ENCODE results near the gene STX16. TPM values are rescaled to one million over a fixed set of nuclear protein-coding genes. Genes with fewer than 3 reads are reported as not detected.

Gene STX16
- total RNA-seq, 1 experiment from 2014 or later = 41.9 TPM

DNA sequence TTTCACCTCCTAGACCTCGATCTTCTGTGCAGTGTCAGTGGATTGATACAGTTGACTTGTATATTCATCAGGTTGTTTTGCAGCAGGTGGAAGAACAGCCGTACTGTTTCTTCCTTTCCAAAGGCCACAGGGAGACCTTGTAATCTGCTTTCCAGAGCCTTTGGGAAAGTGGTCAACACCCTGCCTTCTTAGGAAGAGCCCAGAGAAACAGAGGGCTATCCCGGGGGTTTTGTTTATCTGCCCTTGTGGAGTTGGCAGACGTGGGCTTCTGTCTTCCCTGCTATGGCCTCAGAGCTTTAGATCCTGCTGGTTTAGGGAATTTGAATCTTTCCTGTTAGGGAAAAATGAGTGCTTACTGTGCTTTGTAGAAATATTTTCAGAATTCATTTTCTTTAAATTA lies 19.6 kb downstream of the STX16 start:
- no peaks in the 10 kb centered on the region for H3K27me3 ChIP-seq (ENCODE audit: control insufficient read depth, insufficient read depth, low read length)
- H3K4me1 ChIP-seq (ENCODE audit: control insufficient read depth, insufficient read depth, low read length) = no peaks in the 10 kb centered on the region
- TF ChIP-seq SIN3A (IDR thresholded peaks at IDR 0.05; ENCODE audit: borderline replicate concordance, insufficient read depth, low read depth, low read length) (no peak), POLR2AphosphoS5 (IDR thresholded peaks at IDR 0.05; ENCODE audit: low read depth, low read length) (no peak), TCF7L2 (IDR thresholded peaks at IDR 0.05; ENCODE audit: low read depth, low read length) (no peak)
- TF ChIP-seq, protein P1, sequence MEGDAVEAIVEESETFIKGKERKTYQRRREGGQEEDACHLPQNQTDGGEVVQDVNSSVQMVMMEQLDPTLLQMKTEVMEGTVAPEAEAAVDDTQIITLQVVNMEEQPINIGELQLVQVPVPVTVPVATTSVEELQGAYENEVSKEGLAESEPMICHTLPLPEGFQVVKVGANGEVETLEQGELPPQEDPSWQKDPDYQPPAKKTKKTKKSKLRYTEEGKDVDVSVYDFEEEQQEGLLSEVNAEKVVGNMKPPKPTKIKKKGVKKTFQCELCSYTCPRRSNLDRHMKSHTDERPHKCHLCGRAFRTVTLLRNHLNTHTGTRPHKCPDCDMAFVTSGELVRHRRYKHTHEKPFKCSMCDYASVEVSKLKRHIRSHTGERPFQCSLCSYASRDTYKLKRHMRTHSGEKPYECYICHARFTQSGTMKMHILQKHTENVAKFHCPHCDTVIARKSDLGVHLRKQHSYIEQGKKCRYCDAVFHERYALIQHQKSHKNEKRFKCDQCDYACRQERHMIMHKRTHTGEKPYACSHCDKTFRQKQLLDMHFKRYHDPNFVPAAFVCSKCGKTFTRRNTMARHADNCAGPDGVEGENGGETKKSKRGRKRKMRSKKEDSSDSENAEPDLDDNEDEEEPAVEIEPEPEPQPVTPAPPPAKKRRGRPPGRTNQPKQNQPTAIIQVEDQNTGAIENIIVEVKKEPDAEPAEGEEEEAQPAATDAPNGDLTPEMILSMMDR (IDR thresholded peaks at IDR 0.05) = no peak
- TF ChIP-seq, protein P2, sequence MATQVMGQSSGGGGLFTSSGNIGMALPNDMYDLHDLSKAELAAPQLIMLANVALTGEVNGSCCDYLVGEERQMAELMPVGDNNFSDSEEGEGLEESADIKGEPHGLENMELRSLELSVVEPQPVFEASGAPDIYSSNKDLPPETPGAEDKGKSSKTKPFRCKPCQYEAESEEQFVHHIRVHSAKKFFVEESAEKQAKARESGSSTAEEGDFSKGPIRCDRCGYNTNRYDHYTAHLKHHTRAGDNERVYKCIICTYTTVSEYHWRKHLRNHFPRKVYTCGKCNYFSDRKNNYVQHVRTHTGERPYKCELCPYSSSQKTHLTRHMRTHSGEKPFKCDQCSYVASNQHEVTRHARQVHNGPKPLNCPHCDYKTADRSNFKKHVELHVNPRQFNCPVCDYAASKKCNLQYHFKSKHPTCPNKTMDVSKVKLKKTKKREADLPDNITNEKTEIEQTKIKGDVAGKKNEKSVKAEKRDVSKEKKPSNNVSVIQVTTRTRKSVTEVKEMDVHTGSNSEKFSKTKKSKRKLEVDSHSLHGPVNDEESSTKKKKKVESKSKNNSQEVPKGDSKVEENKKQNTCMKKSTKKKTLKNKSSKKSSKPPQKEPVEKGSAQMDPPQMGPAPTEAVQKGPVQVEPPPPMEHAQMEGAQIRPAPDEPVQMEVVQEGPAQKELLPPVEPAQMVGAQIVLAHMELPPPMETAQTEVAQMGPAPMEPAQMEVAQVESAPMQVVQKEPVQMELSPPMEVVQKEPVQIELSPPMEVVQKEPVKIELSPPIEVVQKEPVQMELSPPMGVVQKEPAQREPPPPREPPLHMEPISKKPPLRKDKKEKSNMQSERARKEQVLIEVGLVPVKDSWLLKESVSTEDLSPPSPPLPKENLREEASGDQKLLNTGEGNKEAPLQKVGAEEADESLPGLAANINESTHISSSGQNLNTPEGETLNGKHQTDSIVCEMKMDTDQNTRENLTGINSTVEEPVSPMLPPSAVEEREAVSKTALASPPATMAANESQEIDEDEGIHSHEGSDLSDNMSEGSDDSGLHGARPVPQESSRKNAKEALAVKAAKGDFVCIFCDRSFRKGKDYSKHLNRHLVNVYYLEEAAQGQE (IDR thresholded peaks at IDR 0.05; ENCODE audit: insufficient read depth in 1 of 2, low read depth in 2 of 2, low read length in 1 of 2) = no peak
- H3K27ac ChIP-seq (ENCODE audit: low read length) = no peak overlapping the region
- in situ Hi-C loops (cut with HindIII; ENCODE audit: low pct_unique_long_range_greater_than_20kb, low sequenced_read_pairs) (no loop called here), intact Hi-C loops (cut with micrococcal nuclease; ENCODE audit: unreplicated experiment) (no loop called here)
- CTCF ChIA-PET = no interaction called here
- DNase-seq (ENCODE audit: low read depth, low spot score) (no peak), ATAC-seq (no peak)
- BruUV-seq (replicated peaks) = no TSS peak
- peaks cover 27% of the 10 kb centered on the region for H3K36me3 ChIP-seq (ENCODE audit: control insufficient read depth, insufficient read depth, low read length)
- H3K4me3 ChIP-seq (ENCODE audit: low read depth in 2 of 2, low read length in 2 of 2) = no peak overlapping the region
- H3K9me3 ChIP-seq (ENCODE audit: control insufficient read depth, insufficient read depth, low read depth, low read length) = no peaks in the 10 kb centered on the region
- POLR2A ChIA-PET = no interaction called here

DNA sequence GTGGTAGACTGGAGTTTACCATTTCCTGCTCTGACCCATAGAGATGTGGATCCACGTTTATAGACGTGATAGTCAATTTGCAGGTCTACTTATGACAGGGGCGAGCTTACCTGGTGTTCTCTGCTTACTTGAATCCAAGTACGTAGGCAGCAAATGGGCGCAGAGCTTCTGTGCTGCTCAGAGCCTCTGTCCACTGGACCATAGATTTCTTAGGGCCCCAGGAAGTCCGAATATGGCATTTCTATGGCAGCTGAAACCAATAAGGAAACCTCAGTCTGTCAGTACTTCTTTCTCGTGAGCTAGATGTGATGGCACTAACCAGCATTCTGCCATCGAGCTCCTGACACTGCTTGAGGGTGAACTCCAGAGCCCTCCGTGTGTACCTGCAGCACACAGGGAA lies 22.0 kb downstream of the STX16 start:
- Histone ChIP-seq H3K36me3 (ENCODE audit: control insufficient read depth, insufficient read depth, low read length) (peaks cover 19% of the 10 kb centered on the region), H3K4me1 (ENCODE audit: control insufficient read depth, insufficient read depth, low read length) (no peaks in the 10 kb centered on the region), H3K27me3 (ENCODE audit: control insufficient read depth, insufficient read depth, low read length) (no peaks in the 10 kb centered on the region), H3K27ac (ENCODE audit: low read length) (no peak overlapping the region), H3K9me3 (ENCODE audit: control insufficient read depth, insufficient read depth, low read depth, low read length) (no peaks in the 10 kb centered on the region), H3K4me3 (ENCODE audit: low read depth in 2 of 2, low read length in 2 of 2) (no peak overlapping the region)
- DNase-seq (ENCODE audit: low read depth, low spot score) (no peak), ATAC-seq (no peak)
- ChIA-PET CTCF (no interaction called here), POLR2A (no interaction called here)
- no peak for TF ChIP-seq TCF7L2 (IDR thresholded peaks at IDR 0.05; ENCODE audit: low read depth, low read length)
- TF ChIP-seq SIN3A (IDR thresholded peaks at IDR 0.05; ENCODE audit: borderline replicate concordance, insufficient read depth, low read depth, low read length) = no peak
- TF ChIP-seq, protein P2 (IDR thresholded peaks at IDR 0.05; ENCODE audit: insufficient read depth in 1 of 2, low read depth in 2 of 2, low read length in 1 of 2) = no peak
- TF ChIP-seq, protein P1 (IDR thresholded peaks at IDR 0.05) = no peak
- no peak for TF ChIP-seq POLR2AphosphoS5 (IDR thresholded peaks at IDR 0.05; ENCODE audit: low read depth, low read length)
- intact Hi-C loops (cut with micrococcal nuclease; ENCODE audit: unreplicated experiment) = no loop called here
- BruUV-seq (replicated peaks) = no TSS peak
- in situ Hi-C loops (cut with HindIII; ENCODE audit: low pct_unique_long_range_greater_than_20kb, low sequenced_read_pairs) = no loop called here
